GM21619 (cell line): Measurements from ENCODE around the gene IGSF11.
"Not testable (repeated sequence)": the region's sequence is repeated elsewhere in the genome, so short reads cannot be mapped to it uniquely, and the experiment has no call there.

ENCODE experiments used
- ATAC-seq: cut with Tn5 transposase; IDR thresholded peaks from one replicate; pipeline ENCODE4 v1.9.1; 2021; ENCODE audit not compliant: unreplicated experiment

IGSF11 gene

DNA sequence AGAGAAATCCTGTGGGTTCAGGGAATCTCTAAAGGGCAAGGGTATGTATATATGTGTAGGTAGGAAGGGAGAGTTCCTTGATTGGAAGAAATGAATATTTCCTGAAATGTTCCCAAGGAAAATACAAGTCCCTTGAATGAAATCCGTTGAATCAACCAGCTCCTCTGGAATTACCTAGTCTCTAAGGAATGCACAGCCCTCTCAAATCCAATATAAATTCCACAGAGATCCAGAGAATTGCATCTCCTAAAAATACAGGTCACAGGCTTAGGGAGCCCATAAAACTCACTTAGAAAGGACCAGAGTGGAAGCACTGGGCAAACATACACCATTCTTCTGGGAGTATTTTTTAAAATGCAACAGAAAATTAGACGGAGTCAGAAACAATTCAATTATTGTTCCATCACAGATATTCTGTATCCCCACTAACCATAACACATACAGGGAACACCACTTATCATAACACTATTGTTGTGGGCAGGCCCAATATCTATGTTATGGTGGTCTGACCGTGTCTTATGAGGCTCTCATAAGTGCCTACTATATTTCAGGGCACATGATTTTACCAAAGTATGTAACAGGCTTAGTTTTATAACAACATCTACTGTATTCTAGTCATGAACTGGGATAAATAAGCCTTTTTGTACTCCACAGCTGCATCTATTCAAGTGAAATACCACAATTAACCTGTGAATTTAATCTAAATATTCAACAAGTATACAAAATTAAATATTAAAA, 43.7 kb downstream of the IGSF11 start:
- ATAC-seq: no peak

DNA sequence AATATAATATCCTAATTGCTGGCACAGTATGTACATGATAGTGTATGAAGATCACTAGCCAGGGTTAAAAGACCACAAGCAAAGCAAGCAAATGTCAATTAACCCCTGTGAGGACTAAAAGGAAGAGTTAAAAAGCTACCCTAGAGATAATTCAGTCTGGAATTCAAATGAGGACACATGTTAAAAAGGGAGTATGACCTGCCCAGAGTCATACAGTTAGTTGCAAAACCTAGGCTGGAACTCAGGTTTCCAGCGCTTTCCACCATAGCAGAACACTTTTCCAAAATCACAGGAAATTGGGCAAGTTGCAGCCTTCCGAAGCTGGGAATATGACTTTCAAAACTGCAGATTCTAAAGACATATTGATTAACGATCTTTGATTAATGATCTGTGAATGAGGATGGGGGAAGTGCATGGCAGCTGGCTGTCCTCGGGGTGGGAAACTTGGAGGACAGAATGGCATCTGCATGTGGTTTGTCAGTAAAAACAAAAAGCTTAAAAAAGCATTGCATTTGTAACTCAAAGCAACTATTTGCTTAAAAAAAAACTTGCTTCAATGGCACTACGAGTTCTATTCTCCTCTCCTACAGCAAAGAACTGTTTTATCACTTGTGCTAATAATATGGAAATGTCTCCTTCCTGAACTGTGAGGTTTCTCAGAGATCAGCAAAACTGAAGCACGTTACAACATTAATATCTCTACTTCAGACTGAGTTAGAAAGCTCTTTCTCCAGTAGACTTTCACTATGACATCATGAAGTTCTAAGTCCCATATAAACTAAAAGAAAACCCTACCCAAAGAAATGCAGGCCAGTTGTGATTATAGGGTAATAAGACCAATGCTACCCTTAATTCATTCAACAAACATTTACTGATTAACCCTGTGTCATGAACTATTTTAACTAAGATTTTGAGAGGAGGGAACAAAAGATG, 46.2 kb downstream of the IGSF11 start:
- ATAC-seq: no peak

DNA sequence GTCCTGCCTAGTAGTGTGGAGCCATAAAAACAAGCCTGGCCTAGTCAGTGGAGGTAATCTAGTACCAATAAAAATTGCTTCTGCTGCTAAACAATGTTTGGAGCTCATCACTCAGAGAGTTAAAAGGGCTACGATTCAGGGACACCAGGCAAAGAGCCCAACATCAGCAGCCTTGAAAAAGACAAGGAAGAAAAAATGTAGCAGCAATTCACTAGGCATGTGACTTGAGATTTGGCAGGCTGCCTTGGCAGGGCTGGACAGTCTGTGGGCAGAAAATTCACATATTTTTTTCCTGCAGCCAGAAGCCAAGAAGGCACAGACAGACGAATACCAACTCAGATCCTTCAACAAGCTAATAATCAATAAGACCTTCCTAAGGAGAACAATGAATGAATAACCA, 47.2 kb downstream of the IGSF11 start:
- ATAC-seq: no peak

- no peak for ATAC-seq
Measured at GRCh38 chr3:118986734-118987133, 47.9 kb downstream of the IGSF11 start.

- no peak for ATAC-seq
Measured at GRCh38 chr3:118984699-118985098, 49.9 kb downstream of the IGSF11 start.

DNA sequence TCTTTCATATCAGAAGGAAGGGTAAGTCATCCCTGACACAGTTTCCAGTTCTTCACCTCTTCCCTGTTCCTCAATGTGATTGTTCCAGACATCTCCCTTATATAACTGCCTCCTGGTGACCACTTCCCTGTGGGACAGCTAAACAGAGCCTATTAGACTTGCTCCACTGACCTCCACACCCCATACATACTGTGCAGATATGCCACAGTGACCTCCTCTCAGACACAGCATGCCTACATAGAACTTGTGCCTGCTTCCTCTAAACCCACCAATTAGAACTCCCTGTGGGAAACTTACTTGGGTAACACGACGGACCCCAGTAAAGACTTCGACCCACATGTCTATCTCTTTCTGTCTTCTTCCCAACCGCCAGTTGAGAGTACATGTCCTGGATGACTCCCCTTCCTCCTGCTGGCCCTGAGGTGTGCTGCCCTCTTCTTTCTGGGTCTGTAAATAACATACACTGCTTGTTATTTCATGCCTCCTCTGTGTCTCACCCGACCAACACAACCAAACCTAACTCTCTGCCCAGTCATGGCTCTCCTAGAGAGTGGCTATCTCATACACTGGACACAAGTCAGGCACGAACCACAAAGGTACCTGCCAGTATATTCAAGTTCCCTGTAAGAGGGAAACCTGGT, 53.0 kb downstream of the IGSF11 start:
- no peak for ATAC-seq

GRCh38 chr3:118980832-118981231, 53.8 kb downstream of the IGSF11 start:
- no peak for ATAC-seq

GRCh38 chr3:118978393-118978758, 56.3 kb downstream of the IGSF11 start:
- ATAC-seq: no peak

DNA sequence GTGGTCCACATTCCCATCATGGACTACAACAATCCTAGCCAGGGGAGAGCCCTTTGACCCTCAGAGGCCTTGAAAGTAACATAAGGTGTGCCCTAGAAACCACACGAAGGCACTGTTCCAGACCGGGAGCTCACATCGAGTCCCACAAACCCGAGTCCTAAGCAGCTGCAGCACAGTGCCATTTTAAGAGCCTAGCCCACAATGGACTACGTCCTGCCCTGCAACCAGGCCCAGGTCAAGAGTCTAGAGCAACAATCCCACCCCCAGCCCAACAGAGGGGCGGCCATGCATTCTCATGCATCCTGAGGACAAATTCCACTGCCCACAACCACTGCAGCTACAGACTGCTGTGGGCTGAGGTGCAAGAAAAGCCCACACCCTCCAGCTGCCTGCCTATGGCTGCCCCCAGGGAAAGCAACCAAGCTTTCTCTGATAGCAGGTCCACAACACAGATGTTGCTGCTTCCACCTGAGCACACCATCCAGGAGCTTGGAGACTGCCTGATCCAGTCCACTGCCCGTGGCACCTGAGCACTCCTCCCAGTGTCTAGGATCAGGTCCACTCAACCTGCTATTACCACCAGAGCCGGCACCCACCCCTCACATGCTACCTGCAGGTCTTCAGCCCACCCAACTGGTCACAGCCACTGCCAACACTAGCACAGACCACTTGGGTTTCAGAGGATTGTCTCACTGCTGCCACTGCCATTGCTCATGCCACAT, 56.8 kb downstream of the IGSF11 start:
- ATAC-seq: no peak

DNA sequence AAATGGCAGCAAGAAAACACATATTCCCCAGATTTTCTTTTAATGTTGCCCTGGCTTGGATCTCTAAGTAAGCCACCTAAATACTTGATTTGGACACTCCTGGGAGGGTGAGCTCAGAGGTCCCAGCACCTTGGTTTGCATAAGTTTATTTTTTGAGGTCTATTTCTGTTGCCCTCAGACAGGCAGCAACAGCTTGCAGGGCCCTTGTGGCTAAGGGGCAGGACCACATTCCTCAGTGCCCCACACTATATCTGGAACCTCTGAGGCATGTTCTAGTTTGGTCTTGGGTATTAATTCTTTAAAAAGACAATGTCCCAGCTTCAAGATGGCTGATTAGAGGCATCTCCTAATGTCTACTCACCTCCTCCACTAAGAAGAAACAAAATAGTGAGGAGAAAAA, 57.5 kb downstream of the IGSF11 start:
- no peak for ATAC-seq

DNA sequence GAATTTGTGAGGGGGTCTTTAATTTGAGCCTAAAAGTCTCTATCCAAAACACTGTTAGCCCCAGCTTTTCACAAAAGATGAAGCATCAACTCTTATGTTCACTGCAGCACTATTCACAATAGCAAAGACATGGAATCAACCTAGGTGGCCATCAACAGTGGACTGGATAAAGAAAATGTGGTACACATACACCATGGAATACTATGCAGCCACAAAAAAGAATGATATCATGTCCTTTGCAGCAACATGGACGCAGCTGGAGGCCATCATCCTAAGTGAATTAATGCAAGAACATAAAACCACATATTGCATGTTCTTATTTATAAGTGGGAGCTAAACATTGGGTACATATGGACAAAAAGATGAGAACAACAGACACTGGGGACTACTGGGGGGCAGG, 59.2 kb downstream of the IGSF11 start:
- ATAC-seq: not testable (repeated sequence)

- ATAC-seq: no peak
Measured at GRCh38 chr3:118974356-118975097, 60.1 kb downstream of the IGSF11 start.

DNA sequence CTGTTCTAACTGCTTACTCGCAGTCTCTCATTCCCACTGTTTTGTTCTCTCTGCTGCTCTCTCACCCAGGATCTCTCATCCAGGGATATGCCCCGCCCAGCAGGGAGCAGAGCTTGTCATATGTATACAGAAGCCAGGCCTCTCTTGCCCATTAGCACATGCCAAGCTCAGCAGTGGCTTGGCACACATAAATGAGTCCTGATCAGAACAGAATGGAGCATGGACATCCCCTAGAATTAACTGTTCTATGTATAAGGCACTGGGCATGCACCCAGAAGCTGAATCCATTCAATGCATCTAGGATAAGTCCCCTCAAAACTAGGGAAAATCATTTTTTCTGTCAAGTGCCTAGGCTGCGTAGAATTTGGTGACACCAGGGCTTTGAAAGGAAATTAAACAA, 61.6 kb downstream of the IGSF11 start:
- no peak for ATAC-seq

DNA sequence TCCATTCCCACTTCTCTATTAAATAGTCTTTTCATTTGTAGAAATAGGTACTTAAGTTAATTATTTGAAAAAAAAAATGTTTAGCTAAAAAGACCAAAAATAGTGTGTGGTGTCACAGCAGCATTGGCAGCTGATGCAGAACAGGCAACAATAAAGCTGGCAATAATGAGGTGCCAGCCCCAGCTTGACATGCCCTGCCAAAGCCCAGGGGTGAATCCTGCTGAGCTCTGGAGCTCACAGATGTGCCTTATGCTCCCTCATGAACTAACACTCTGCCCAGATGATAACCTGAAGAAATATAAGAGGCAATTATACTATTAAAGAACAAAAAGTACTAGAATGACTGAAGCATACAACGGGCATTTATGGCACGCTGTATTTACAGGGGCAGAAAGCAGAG, 63.8 kb downstream of the IGSF11 start:
- ATAC-seq: no peak

DNA sequence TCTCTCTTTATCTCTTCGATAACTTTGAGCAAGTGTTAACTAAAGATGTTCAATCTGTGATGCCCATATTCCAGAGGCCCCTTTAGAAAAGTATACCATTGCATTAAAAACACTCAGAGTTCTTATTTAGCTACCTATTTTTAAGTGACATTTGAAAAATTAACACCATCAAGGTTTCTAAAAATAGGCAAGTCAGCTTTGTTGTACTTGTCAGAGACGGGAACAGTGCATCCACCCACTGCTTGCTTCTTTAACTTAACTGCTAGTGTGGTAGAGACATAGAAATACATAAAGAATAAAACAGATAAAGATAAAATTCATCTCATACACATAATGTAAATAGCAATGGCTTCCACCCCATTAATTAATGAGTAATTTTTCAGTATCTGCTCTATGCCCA, 66.0 kb downstream of the IGSF11 start:
- ATAC-seq: no peak

- ATAC-seq: no peak
Measured at GRCh38 chr3:118968111-118968510, 66.5 kb downstream of the IGSF11 start.

GRCh38 chr3:118966700-118967099, 67.9 kb downstream of the IGSF11 start:
- ATAC-seq: no peak

DNA sequence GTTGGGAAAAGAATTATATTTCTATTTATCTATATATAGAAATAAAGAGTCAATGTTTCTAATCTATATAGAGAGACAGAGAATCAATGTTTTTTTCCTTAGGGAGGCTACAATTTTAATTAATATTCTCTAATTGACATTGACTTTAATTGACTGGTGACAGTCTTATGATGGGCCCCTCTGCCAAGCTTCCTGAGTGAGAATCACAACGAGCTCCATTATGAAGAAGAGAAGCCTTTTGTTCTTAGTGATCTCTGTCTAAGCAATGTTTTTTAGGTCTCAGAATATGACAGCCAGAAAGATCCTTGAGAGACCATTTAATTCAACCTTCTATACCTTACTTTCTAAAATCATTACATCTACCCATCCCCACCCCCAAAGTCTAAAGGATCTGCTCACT, 70.9 kb downstream of the IGSF11 start:
- ATAC-seq: no peak

DNA sequence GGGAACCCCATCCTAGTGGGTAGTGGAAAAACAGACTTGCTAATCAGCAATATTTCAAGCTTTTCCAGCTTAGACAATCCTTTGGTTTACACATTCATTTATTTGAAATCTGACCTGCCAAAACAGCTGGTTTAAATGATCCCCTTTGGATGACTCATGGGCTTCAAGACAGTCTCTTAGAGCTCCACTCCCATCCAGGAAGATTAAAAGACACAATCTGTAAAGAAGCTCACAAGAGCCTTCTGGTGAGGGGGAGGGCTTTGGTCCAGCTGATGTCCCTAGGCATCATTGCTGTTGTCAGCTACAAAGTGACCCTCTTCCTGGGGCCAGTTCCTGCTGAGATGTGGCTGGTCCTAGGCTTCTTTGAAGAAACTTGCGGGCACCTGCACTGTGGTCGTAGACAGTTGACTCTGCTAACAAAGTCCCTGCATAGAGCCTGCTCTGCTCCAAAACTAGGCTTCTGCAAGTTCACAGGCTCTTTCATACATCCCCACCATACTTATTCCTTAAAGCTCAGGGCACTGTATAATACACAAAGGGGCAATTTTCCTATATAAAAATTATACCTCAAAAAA, 73.7 kb downstream of the IGSF11 start:
- no peak for ATAC-seq

DNA sequence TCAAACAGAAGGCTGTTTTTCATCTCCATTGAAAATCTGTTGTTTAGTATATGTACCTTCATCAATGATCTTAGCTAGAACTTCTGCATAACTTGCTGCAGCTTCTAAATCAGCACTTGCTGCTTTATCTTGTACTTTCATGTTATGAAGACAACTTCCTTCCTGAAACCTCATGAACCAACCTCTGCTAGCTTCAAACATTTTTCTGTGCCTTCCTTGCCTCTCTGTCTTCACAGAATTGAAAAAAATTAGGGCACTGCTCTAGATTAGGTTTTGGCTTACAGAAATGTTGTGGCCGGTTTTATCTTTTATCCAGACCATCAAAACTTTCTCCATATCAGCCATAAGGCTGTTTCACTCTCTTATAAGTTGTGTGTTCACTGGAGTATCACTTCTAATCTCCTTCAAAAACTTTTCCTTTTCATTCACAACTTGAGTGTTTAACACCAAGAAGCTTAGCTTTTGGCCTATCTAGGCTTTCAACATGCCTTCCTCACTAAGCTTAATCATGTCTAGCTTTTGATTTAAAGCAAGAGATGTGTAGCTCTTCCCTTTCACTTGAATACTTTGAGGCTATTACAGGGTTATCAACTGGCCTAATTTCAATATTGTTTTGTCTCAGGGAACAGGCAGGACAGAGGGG, 78.6 kb downstream of the IGSF11 start:
- ATAC-seq: no peak
